A549 (cell line): Measurements from ENCODE around the gene LYZL1.

Experiments
- CEBPB ChIP-seq, 2 experiments: fragments of >200 bp in 1 of 2; sonication (Bioruptor Twin) in 1 of 2; formaldehyde crosslinking in 1 of 2; IDR thresholded peaks; 2 replicates each; pipeline ENCODE4 v1.6.1; 2012 to 2016
- RAD21 ChIP-seq, 2 experiments: fragments of >200 bp in 1 of 2; sonication (Bioruptor Twin) in 1 of 2; formaldehyde crosslinking in 1 of 2; IDR thresholded peaks in 1 of 2; conservative IDR thresholded peaks in 1 of 2; 2 replicates in 1 of 2; 3 replicates in 1 of 2; pipeline ENCODE4 v1.6.1; 2012 to 2018; ENCODE audit warnings: inconsistent platforms in 1 of 2
- TF ChIP-seq, protein P1 (sequence below): fragments of >200 bp; sonication (Bioruptor Twin); formaldehyde crosslinking; IDR thresholded peaks from 3 replicates; pipeline ENCODE4 v1.5.1; 2016
- TF ChIP-seq, protein P2 (sequence below): fragments of 200-600 bp; sonication (generic); IDR thresholded peaks from 2 replicates; pipeline ENCODE4 v1.6.1; 2016; ENCODE audit warnings: antibody characterized with exemption, mild to moderate bottlenecking, moderate library complexity

DNA sequence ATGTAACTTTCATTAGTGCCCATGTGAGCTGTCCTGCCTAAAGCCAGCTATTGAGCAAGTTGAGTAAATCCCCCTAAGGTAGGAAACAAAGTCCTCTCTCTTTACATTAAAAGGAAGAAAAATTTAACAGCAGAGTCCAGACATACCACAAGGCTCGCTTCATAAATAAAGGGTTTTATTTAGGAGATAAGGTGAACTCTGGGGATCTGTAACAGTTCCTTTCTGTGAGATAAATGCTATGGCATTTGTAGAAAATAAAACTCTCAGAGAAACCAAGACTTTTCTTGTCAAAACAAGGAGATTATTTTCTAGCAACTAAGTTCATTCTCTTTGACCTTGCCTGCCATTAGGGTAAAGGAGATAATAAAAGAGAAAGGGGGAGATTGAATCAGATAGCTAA is 32.3 kb upstream of the LYZL1 start:
- TF ChIP-seq, protein P1, sequence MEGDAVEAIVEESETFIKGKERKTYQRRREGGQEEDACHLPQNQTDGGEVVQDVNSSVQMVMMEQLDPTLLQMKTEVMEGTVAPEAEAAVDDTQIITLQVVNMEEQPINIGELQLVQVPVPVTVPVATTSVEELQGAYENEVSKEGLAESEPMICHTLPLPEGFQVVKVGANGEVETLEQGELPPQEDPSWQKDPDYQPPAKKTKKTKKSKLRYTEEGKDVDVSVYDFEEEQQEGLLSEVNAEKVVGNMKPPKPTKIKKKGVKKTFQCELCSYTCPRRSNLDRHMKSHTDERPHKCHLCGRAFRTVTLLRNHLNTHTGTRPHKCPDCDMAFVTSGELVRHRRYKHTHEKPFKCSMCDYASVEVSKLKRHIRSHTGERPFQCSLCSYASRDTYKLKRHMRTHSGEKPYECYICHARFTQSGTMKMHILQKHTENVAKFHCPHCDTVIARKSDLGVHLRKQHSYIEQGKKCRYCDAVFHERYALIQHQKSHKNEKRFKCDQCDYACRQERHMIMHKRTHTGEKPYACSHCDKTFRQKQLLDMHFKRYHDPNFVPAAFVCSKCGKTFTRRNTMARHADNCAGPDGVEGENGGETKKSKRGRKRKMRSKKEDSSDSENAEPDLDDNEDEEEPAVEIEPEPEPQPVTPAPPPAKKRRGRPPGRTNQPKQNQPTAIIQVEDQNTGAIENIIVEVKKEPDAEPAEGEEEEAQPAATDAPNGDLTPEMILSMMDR: no peak
- TF ChIP-seq RAD21 (conservative IDR thresholded peaks at IDR 0.05 in 1 of 2, IDR thresholded peaks at IDR 0.05 in 1 of 2) (no peak), CEBPB (IDR thresholded peaks at IDR 0.05) (no peak)
- TF ChIP-seq, protein P2, sequence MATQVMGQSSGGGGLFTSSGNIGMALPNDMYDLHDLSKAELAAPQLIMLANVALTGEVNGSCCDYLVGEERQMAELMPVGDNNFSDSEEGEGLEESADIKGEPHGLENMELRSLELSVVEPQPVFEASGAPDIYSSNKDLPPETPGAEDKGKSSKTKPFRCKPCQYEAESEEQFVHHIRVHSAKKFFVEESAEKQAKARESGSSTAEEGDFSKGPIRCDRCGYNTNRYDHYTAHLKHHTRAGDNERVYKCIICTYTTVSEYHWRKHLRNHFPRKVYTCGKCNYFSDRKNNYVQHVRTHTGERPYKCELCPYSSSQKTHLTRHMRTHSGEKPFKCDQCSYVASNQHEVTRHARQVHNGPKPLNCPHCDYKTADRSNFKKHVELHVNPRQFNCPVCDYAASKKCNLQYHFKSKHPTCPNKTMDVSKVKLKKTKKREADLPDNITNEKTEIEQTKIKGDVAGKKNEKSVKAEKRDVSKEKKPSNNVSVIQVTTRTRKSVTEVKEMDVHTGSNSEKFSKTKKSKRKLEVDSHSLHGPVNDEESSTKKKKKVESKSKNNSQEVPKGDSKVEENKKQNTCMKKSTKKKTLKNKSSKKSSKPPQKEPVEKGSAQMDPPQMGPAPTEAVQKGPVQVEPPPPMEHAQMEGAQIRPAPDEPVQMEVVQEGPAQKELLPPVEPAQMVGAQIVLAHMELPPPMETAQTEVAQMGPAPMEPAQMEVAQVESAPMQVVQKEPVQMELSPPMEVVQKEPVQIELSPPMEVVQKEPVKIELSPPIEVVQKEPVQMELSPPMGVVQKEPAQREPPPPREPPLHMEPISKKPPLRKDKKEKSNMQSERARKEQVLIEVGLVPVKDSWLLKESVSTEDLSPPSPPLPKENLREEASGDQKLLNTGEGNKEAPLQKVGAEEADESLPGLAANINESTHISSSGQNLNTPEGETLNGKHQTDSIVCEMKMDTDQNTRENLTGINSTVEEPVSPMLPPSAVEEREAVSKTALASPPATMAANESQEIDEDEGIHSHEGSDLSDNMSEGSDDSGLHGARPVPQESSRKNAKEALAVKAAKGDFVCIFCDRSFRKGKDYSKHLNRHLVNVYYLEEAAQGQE: no peak
